GM06990 (cell line): ENCODE data around the gene EHMT2.
"Not testable (repeated sequence)": the region's sequence is repeated elsewhere in the genome, so short reads cannot be mapped to it uniquely, and the experiment has no call there.

Experiments
- DNase-seq: peaks from one replicate; pipeline ENCODE4 v3.0.0-alpha.2; 2011; ENCODE audit not compliant: insufficient read length; ENCODE audit errors: extremely low read depth
- H3K27me3 ChIP-seq: replicated peaks from 2 replicates; pipeline ENCODE4 v1.6.0; 2011; ENCODE audit warnings: low read length; ENCODE audit not compliant: control insufficient read depth, insufficient read depth
- H3K36me3 ChIP-seq: 2 replicates; pipeline ENCODE4 v1.5.1; 2011; ENCODE audit warnings: low read length; ENCODE audit not compliant: control insufficient read depth, insufficient read depth
- H3K4me3 ChIP-seq: replicated peaks from 2 replicates; pipeline ENCODE4 v1.5.1; 2011; ENCODE audit warnings: low read depth, mild to moderate bottlenecking, control low read depth, low read length
- TF ChIP-seq, protein P1 (sequence below): IDR thresholded peaks from 2 replicates; pipeline ENCODE4 v1.5.1; 2011; ENCODE audit warnings: low read length, control low read depth, mild to moderate bottlenecking, inconsistent platforms; ENCODE audit not compliant: insufficient read depth, poor library complexity, severe bottlenecking

The EHMT2 gene

DNA sequence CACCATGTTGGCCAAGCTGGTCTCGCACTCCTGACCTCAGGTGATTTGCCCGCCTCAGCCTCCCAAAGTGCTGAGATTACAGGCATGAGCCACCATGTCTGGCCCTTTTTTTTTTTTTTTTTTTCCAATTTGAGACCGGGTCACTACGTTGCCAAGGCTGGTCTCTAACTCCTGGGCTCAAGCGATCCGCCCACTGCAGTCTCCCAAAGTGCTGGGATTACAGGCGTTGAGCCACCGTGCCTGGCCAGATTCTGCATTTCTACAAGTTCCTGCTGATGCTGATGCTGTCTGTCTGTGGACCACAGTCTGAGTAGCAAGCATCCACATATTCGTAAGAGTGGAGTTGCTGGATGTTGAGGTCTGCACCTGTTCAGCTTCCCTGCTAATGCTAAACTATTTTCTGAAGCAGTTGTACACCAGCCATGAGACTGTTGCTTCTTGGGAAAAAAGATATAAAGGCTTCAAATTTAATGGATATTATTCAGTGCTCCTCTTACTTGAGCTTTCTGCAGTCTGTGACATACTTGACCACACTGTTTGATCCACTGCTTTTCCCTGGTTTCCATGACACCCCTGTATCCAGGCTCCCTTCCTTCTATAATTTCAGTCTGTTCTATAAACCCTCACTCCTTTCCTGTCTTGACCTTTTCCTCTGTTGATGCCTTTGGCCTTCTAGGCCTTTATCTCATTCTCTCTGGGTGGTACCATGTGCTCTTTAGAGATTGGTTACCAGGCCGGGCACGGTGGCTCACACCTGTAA is 14.5 kb upstream of the EHMT2 start:
- TF ChIP-seq, protein P1, sequence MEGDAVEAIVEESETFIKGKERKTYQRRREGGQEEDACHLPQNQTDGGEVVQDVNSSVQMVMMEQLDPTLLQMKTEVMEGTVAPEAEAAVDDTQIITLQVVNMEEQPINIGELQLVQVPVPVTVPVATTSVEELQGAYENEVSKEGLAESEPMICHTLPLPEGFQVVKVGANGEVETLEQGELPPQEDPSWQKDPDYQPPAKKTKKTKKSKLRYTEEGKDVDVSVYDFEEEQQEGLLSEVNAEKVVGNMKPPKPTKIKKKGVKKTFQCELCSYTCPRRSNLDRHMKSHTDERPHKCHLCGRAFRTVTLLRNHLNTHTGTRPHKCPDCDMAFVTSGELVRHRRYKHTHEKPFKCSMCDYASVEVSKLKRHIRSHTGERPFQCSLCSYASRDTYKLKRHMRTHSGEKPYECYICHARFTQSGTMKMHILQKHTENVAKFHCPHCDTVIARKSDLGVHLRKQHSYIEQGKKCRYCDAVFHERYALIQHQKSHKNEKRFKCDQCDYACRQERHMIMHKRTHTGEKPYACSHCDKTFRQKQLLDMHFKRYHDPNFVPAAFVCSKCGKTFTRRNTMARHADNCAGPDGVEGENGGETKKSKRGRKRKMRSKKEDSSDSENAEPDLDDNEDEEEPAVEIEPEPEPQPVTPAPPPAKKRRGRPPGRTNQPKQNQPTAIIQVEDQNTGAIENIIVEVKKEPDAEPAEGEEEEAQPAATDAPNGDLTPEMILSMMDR: no peak
- Histone ChIP-seq H3K36me3 (no peaks in the 10 kb centered on the region), H3K4me3 (no peak overlapping the region), H3K27me3 (no peaks in the 10 kb centered on the region)
- DNase-seq: no peak

DNA sequence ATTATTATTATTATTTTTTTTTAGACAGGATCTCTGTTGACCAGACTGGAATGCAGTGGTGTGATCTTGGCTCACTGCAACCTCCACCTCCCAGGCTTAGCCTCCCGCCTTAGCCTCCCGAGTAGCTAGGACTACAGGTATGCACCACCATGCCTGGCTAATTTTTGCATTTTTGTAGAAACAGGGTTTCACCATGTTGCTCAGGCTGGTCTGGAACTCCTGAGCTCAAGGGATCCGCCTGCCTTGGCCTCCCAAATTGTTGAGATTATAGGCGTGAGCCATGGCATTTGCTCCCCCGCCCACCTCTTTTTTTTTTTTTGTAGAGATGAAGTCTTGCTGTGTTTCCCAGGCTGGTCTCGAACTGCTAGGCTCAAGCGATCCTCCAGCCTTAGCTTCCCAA is 11.8 kb upstream of the EHMT2 start:
- H3K36me3 ChIP-seq, DNase-seq, H3K27me3 ChIP-seq, H3K4me3 ChIP-seq: not testable (repeated sequence)

DNA sequence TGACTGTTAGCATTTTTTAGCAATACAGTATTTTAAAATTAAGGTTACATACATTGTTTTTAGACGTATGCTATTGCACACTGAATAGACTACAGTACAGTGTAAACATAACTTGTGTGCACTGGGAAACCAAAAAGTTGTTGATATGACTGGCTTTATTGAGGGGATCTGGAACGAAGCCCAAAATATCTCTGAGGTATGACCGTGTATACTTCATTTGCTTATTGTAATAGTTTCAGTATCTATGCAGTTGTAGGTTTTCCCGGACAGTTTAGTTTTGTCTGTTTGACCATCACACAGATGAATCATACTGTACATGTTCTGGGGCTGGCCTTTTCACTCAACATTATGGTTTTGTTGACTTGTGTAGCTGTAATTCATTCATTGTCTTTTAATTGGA is 11.3 kb upstream of the EHMT2 start:
- TF ChIP-seq, protein P1: no peak
- H3K36me3 ChIP-seq: no peaks in the 10 kb centered on the region
- peak; percentile 55 for DNase-seq
- H3K27me3 ChIP-seq: no peaks in the 10 kb centered on the region
- H3K4me3 ChIP-seq: no peak overlapping the region

DNA sequence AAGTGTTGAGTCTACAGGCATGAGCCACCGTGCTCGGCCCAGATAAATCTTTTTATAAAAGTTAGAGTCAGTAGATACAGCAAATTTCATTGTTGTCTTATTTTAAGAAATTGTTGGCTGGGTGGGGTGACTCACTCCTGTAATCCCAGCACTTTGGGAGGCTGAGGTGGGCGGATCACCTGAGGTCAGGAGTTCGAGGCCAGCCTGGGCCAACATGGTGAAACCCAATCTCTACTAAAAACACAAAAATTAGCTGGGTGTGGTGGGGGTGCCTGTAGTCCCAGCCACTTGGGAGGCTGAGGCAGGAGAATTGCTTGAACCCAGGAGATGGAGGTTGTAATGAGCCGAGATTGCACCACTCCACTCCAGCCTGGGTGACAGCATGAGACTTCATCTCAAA is 10.8 kb upstream of the EHMT2 start:
- not testable (repeated sequence) for DNase-seq, H3K27me3 ChIP-seq, H3K4me3 ChIP-seq, H3K36me3 ChIP-seq

DNA sequence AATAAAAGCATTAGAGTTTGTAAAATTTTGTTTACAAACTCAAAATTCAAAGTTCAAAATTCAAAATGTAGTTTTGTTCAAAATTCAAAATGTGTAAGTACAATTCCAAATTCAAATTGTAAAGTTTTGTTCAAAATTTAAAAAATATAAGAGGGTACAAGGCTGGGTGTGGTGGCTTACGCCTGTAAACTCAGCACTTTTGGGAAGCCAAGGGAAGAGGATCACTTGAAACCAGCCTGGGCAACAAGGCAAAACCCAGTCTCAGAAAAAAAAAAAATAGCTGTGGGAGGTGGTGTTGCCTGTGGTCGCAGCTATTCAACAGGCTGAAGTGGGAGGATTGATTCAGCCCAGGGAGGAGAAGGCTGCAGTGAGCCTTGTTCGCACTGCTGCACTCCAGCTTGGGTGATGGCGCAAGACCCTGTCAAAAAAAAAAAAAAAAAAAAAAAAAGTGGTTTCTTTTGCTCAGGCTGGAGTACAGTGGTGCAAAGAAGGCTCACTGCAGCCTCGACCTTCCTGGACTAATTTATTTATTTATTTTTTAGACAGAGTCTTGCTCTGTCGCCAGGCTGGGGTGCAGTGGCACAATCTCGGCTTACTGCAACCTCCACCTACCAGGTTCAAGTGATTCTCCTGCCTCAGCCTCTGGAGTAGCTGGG is 9.8 kb upstream of the EHMT2 start:
- DNase-seq: no peak
- H3K4me3 ChIP-seq: no peak overlapping the region
- TF ChIP-seq, protein P1: no peak

DNA sequence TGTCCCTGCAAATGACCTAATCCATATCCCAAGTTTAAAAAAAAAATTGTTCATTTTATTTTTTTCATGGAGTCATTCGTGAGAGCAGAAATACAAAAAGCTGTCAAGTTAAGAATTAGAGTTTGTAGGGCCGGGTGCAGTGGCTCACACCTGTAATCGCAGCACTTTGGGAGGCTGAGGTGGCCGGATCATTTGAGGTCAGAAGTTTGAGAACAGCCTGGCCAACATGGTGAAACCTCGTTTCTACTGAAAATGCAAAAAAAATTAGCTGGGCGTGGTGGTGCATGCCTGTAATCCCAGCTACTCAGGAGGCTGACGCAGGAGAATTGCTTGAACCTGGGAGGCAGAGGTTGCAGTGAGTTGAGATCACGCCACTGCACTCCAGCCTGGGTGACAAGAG is 9.2 kb upstream of the EHMT2 start:
- H3K4me3 ChIP-seq, DNase-seq, H3K27me3 ChIP-seq, H3K36me3 ChIP-seq: not testable (repeated sequence)

More for the DNA sequence above, 9.8 kb upstream of the EHMT2 start:
- H3K36me3 ChIP-seq: no peaks in the 10 kb centered on the region
- no peaks in the 10 kb centered on the region for H3K27me3 ChIP-seq

DNA sequence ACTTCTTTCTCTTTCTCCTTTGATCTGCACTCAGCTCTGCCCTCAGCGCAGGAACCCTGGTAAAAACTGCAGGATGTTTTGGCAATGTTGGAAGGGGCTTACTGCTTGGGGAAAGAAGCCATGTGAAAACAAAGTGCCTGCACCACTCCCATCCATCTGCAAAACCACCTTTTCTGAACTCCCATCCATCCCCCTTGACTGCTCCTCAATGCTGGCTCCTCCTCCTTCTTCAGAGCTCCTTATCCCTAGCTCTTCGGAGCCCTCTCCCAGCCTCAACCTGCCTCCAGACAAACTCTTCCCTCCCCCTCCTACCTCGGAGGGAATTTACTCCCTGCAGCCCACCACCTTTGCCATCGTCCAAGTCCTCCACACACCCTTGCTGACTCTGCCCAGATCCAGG is 8.6 kb upstream of the EHMT2 start:
- Histone ChIP-seq H3K36me3 (no peaks in the 10 kb centered on the region), H3K4me3 (no peak overlapping the region), H3K27me3 (no peaks in the 10 kb centered on the region)
- DNase-seq: no peak
- TF ChIP-seq, protein P1: no peak
